Lower leg skin (tissue), 3 donors: ENCODE data around the gene MYLK4.

ENCODE experiments used
- CTCF ChIP-seq, 3 donors: fragments of 450-650 bp; IDR thresholded peaks; one replicate each; pipeline ENCODE4 v1.5.1; 2016; ENCODE audit warnings: antibody characterized with exemption in 3 of 3, mild to moderate bottlenecking in 3 of 3, moderate library complexity in 2 of 3
- POLR2A ChIP-seq, 2 donors: fragments of 450-650 bp; IDR thresholded peaks; one replicate each; pipeline ENCODE4 v1.6.1; 2016 to 2017; ENCODE audit warnings: antibody characterized with exemption in 2 of 2, mild to moderate bottlenecking in 1 of 2, moderate library complexity in 1 of 2

GRCh38 chr6:2623295-2623694 lies 127.4 kb downstream of the MYLK4 start:
- TF ChIP-seq CTCF (IDR thresholded peaks at IDR 0.05) (no peak), POLR2A (IDR thresholded peaks at IDR 0.05) (no peak)
